Uterus (tissue), 2 donors: Measurements from ENCODE around the gene NOL4L.

Experiments used
- POLR2A ChIP-seq, 2 donors: fragments of 450-650 bp; IDR thresholded peaks; one replicate each; pipeline ENCODE4 v1.6.1; 2016; ENCODE audit warnings: antibody characterized with exemption in 2 of 2, mild to moderate bottlenecking in 1 of 2, moderate library complexity in 1 of 2
- TF ChIP-seq, protein P1 (sequence below), 4 experiments: fragments of 200-600 bp in 2 of 4; fragments of 450-650 bp in 2 of 4; sonication (generic) in 2 of 4; IDR thresholded peaks; one replicate each; pipeline ENCODE4 v1.5.1; 2016 to 2019; ENCODE audit warnings: antibody characterized with exemption in 4 of 4, mild to moderate bottlenecking in 2 of 4, moderate library complexity in 1 of 4

DNA sequence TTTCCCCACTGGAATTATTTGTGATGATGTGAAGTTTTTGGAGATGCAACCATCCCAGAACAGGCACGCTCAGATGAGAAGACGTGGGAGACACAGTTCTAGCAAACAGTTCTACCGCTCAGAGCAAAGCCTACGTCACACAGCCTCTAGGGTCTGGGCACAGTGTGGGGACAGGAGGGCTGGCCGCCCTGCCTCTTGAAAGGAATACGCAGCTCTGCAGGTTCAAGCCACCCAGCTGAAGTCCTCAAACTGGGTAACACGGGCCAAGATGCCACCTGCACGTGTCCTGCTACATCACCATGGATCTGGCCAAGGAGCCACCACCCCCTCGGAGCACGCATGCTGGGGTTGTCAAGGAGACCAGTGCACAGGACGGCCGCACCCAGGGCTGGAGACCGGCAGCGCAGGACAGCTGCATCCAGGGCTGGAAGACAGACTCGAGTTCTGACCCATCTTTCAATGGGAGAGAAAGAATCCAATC lies 75.0 kb downstream of the NOL4L start:
- no peak for TF ChIP-seq POLR2A (IDR thresholded peaks at IDR 0.05)
- TF ChIP-seq, protein P1, sequence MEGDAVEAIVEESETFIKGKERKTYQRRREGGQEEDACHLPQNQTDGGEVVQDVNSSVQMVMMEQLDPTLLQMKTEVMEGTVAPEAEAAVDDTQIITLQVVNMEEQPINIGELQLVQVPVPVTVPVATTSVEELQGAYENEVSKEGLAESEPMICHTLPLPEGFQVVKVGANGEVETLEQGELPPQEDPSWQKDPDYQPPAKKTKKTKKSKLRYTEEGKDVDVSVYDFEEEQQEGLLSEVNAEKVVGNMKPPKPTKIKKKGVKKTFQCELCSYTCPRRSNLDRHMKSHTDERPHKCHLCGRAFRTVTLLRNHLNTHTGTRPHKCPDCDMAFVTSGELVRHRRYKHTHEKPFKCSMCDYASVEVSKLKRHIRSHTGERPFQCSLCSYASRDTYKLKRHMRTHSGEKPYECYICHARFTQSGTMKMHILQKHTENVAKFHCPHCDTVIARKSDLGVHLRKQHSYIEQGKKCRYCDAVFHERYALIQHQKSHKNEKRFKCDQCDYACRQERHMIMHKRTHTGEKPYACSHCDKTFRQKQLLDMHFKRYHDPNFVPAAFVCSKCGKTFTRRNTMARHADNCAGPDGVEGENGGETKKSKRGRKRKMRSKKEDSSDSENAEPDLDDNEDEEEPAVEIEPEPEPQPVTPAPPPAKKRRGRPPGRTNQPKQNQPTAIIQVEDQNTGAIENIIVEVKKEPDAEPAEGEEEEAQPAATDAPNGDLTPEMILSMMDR (IDR thresholded peaks at IDR 0.05) = no peak
